IPS-NIHi7 (cell line): ENCODE measurements around the gene CLIP1.
"Not testable (repeated sequence)": the region's sequence is repeated elsewhere in the genome, so short reads cannot be mapped to it uniquely, and the experiment has no call there.

ENCODE experiments used
- DNase-seq: peaks from one replicate; pipeline ENCODE4 v3.0.0; 2012; ENCODE audit warnings: mixed read lengths; ENCODE audit errors: extremely low spot score

Gene CLIP1

DNA sequence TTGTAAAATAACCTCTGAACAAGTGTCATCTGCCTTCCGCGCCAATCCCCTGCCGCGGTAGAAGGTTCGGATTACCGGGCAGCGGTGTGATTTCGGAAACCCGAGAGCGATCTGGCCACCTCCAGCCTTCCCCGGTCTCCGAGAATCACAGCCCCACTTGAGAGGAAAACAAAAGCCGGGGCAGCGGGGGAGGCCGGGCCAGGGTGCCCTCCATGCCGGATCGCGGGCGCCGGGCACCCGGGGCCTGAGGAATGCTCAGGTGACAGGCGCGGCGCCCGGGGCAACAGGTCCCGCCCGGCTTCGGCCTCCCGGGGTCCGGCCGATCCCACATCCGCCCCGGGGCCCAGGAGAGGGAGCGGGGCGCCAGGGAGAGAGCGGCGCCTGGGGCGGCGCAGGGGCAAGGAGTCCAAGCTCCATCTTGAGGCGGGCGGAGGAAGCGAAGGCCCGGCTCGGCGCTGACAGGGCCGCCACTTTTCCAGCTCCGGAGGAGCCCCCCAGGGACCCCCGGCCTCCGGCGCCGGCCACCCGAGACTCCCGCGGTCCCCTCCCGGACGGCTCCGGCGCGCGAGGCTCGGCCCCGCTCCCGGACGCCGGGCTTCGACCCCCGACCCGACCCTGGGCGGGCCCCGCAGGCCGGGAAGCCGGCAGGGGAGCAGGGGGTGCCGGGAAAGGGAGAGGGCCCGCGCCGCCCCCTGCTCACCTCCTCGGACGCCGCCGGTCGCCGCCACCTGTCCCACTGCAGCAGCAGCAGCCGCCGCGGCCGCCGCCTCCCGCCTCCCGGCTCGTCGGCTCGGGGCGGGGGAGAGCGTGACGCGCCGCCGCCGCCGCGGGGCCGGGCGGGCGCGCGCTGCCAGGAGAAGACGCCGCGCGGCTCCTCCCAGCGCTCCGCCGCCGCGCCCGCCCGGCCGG lies at the start of gene CLIP1:
TSS of gene CLIP1 (minus strand) at position 849 of the 909 bp plus-strand sequence. CDS start 42,217 bp downstream, outside the sequence.
- DNase-seq, result peak; percentile 75

DNA sequence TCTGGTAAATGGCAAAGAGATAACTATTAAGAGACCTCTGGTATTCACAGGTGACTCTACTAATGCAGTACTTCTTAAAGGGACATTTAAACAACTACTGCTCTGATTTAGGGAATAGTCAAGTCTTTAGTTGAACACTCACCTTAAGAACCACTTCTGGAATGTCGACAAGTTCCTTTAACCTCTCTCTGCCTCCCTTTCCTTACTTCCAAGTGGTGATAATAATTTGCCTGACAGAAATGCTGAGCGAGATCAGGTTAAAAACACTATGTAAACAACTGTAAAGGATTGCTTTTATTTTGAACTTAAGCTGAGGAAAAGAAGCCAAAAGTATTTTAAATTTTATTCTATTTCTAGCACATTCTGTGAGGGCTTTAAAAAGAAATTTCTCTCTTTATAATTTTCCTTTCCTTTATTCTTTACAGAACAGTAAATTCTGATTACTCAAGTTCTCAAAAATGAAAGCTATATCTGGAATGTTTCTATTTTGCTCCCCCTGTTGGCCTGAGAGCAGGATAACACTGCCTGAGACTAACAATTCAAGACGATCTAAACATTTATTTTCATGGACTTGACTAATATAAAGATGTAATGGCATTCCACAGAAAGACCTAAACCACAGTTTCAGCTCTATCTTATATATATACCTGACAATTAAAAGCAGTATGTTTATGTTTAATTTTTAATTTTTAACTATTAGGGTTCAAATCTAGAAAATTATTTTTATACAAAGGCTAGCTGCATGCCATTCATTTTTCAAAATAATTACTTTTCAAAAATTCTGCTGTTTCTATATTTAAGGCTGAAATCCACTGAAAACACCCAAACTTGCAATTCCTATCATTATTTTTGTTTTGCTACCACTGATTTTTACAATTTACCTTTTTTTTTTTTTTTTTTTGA lies 49.1 kb upstream of the CLIP1 start:
- DNase-seq, result peak; percentile 34

DNA sequence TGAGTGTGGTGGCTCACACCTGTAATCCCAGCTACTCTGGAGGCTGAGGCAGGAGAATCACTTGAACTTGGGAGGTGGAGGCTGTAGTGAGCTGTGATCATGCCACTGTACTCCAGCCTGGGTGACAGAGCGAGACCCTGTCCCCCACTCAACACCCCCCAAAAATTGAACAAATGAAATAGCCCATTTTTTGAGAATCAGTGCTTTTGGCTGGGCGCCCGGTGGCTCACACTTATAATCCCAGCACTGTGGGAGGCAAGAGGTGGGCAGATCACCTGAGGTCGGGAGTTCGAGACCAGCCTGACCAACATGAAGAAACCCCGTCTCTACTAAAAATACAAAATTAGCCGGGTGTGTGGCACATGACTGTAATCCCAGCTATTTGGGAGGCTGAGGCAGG lies 48.1 kb upstream of the CLIP1 start:
- not testable (repeated sequence) for DNase-seq

DNA sequence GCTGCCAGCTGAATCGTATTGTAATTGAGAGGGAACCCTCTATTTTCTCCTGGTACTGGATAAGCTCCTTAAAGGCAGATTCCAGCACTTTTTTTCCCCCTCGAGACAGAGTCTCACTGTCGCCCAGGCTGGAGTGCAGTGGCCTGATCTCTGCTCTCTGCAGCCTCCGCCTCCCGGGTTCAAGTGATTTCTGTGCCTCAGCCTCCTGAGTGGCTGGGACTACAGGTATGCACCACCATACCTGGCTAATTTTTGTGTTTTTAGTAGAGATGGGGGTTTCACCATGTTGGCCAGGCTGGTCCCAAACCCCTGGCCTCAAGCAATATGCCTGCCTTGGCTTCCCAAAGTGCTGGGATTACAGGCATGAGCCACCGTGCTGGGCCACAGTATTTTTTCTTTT lies 47.4 kb upstream of the CLIP1 start:
- DNase-seq, result not testable (repeated sequence)

DNA sequence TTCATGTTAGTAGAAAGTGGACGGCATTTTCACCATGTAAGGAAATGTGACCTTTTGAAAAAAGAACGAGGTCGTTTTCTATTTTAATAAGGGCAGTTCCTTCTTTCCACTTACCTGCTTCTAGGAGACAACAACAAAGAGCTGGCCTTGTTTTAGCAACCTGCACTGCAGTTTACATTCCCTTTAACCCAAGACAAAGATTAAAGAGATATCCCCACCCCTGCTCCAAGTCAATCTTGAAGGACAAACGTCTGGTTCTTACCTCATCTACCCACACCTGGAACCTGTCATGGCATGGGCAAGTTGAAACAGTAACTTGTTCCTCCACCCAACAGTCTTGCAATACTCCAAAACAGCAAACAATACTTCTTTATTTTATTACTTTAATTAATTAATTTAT lies 45.5 kb upstream of the CLIP1 start:
- no peak for DNase-seq

DNA sequence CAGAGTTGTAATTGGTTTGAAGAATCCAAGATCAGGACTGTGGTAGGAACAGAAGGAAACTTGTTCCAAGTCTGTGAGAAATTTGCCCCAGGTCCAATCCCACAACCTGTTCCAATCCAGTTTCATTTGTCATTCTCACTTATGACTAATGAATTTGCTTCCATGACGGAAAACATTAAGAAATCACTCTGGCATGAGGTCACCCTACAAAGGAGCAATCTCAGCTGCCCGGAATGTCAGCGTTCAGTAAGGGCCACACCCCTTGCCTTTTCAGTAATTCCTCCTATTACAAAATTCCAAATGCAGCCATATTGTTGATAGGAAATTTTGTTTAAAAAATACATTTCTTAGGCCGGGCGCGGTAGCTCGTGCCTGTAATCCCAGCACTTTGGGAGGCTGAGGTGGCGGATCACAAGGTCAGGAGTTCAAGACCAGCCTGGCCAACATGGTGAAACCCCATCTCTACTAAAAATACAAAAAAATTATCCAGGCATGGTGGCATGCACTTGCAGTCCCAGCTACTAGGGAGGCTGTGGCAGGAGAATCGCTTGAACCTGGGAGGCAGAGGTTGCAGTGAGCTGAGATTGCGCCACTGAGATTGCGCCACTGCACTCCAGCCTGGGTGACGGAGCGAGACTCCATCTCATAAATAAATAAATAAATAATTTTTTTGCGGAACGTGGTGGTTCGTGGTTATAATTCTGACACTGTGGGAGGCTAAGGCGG lies 42.0 kb upstream of the CLIP1 start:
- DNase-seq, result not testable (repeated sequence)

DNA sequence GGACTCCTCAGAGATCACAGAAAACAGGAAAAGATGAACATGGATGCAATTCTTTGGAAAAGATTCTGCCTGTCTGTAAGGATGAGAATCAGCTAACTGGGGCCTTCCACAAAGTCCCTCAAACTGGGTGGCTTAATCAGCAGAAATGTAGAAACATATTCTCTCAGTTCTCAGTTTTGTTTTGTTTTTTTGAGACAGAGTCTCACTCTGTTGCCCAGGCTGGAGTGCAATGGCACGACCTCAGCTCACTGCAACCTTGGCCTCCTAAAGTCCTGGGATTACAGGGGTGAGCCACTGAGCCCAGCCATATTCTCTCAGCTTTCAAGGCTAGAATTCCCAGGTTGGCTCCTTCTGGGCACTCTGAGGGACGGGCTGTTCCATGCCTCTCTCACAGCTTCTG lies 38.2 kb upstream of the CLIP1 start:
- DNase-seq, result no peak

DNA sequence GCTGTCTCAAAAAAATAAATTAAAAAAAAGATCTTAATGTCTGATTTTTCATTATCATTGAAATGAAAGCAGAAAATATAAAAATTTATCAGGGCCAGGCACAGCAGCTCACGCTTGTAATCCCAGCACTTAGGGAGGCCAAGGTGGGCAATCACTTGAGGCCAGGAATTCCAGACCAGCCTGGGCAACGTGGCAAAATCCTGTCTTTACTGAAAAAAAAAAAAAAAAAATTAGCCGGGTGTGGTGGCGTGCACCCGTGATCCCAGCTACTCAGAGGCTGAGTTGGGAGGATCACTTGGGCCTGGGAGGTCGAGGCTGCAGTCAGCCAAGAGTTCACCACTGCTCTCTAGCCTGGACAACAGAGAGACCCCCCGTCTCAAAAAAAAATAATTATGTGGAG lies 37.6 kb upstream of the CLIP1 start:
- no peak for DNase-seq

DNA sequence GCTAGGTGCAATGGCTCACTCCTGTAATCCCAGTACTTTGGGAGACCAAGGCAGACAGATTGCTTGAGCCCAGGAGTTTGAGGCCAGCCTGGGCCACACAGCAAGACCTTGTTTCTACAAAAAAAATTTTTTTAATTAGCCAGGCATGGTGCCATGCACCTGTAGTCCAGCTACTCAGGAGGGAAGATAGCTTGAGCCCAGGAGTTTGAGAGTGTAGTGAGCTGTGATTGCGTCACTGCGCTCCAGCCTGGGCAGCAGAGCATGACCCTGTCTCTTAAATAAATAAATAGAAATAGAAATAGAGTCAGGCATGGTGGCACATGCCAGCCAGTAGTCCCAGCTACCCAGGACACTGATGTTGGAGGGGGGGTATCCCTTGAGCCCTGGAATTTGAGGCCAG lies 36.7 kb upstream of the CLIP1 start:
- no peak for DNase-seq

DNA sequence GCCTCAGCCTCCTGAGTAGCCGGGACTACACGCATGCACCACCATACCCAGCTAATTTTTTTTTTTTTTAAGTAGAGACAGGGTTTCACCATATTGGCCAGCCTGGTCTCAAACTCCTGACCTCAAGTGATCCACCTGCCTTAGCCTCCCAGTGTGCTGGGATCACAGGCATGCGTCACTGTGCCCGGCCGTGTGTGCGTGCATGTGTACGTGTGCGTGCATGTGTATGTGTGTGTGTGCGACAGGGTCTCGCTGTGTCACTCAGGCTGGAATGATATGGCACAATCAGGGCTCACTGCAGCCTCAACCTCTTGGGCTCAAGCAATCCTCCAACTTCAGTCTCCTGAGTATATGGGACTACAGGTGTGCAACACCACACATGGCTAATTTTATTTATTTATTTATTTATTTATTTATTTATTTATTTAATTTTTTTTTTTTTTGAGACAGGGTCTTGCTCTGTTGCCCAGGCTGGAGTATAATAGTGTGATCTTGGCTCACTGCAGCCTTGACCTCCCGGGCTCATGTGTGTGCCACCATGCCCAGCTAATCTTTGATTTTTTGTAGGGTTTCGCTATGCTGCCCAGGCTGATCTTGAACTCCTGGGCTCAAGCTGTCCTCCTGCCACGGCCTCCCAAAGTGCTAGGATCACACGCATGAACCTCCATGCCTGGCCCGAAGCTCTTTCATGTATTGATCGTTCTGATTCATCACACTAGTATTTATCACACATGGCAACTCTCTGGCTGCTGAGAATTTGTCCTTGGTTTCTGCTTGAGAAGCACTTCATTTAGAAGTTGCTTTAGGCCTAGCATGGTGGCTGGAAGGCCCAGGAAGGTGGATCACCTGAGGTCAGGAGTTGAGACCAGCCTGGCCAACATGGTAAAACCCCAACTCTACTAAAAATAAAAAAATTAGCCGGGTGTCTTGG lies 35.9 kb upstream of the CLIP1 start:
- DNase-seq, result no peak

DNA sequence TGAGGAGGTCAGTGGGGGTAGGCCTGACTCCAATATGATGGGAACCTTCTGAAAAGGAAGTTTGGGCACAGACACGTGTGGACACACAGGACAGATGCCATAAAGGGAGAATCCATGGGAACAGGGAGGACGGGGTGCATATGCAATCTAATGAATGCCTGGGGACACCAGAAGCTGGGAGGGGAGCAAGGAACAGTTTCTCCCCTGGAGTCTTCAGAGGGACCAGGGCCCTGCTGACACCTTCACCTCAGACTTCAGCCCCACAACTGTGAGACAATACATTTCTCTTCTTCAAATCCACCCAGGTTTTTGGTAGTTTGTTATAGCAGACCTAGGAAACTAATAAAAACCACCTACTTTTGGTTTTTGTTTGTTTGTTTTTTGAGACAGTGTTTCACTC lies 35.2 kb upstream of the CLIP1 start:
- DNase-seq, result no peak

DNA sequence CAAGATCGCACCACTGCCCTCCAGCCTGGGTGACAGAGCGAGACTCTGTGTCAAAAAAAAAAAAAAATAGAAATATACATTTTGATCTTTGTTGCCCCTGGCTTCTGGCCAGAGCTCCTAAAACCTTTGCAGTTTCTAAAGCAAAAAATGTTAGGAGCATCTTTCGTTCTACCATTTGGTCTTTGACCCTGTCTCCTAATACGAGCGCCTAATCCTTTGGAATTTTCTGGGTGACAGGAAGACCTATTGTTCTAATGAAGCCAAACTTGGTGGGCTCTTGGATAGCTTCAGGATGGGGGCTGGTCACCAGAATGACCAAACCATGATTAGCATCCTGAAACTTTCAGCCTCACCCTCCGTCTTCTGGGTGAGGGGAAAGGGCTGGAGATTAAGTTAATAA lies 32.3 kb upstream of the CLIP1 start:
- DNase-seq, result no peak

DNA sequence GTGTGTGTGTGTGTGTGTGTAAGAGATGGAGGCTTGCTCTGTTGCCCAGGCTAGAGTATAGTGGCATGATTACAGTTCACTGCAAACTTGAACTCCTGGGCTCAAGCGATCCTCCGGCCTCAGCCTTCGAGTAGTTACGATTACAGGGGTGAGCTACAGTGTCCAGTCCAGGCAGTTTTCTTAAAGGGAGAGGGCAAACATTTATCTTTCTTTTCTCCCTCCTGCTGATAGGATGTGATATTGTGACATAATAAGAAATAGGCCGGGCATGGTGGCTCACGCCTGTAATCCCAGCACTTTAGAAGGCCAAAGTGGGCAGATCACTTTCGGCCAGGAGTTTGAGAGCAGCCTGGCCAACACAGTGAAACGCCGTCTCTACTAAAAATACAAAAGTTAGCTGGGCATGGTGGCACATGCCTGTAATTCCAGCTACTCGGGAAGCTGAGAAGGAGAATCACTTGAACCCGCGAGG lies 31.8 kb upstream of the CLIP1 start:
- no peak for DNase-seq

DNA sequence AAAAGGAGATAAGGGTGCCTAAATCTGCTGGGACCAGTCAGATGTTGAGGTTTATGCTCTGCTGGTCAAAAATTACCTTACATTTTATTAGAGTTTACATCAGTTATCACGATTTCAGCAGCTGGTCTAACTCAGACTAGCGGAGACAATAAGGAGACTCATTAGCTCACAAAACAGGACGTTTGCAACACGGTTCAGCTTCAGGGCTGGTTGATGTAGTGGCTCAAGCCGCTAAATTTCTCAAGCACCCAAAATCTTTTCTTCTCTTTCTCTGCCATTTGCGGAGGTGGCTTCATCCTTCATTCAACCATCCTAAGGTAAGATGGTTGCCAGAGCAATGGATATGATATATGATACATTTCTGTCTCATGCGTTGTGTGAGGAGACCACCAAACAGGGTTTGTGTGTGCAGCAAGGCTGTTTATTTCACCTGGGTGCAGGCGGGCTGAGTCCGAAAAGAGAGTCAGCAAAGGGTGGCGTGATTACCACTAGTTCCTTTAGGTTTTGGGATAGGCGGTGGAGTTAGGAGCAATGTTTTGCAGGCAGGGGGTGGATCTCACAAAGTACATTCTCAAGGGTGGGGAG lies 30.3 kb upstream of the CLIP1 start:
- DNase-seq, result no peak

DNA sequence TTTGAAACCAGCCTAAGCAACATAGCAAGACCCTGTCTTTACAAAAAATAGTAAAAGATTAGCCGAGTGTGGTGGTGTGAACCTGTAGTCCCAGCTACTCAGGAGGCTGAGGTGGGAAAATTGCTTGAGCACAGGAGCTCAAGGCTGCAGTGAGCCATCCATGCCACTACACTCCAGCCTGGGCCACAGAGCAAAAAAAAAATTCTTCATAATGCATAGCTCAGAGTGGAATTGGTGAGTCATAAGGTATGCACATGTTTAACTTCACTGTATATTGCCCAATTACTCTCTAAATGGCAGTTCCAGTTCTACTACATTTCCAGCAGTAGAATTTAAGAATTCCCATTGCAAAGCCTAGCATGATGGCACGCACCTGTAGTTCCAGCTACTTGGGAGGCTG lies 26.8 kb upstream of the CLIP1 start:
- DNase-seq, result no peak

DNA sequence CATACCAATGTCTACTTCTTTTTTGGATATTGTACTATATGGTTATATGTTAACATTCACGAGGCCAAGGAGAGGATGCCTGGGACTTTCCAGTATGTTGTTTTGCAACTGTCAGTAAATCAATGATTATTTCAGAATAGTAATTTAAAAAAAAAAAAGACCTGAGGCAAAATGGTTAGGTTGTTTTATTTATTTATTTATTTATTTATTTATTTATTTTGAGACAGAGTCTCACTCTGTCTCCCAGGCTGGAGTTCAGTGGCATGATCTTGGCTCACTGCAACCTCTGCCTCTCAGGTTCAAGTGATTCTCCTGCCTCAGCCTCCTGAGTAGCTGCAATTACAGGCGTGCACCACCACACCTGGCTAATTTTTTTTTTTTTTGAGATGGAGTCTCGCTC lies 25.4 kb upstream of the CLIP1 start:
- DNase-seq, result not testable (repeated sequence)

DNA sequence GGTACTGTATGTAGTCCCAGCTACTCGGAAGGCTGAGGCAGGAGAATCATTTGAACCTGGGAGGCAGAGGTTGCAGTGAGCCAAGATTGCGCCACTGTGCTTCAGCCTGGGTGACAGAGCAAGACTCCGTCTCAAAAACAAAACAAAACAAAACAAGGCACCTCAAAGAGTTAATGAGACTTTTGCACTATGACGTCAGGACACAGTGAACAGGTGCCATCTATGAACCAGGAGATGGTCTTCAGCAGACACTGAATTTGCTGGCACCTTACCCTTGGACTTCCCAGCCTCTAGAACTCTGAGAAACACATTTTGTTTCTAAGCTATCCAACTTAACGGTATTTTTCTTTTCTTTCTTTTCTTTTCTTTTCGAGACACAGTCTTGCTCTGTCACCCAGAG lies 23.9 kb upstream of the CLIP1 start:
- DNase-seq, result not testable (repeated sequence)

DNA sequence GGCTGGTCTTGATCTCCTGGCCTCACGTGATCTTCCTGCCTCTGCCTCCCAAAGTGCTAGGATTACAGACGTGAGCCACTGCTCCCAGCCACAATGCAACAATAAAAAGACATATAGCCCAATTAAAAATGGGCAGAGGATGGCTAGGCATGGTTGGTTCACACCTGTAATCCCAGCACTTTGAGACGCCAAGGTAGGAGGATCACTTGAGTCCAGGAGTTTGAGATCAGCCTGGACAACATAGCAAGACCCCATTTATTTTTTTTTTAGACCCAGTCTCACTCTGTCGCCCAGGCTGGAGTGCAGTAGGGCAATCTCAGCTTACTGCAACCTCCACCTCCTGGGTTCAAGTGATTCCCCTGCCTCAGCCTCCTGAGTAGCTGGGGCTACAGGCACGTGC lies 21.6 kb upstream of the CLIP1 start:
- not testable (repeated sequence) for DNase-seq

DNA sequence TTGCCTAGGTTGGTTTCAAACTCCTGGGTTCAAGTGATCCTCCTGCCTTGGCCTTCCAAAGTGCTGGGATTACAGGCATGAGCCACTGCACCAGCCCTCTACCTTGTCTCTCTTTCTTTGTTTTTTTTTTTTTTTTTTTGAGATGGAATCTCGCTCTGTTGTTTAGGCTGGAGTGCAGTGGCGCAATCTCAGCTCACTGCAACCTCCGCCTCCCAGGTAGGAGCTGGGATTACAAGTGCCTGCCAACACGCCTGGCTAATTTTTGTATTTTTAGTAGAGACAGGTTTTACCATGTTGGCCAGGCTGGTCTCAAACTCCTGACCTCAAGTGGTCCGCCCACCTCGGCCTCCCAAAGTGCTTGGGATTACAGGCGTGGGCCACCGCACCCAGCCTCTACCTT lies 16.4 kb upstream of the CLIP1 start:
- DNase-seq, result not testable (repeated sequence)

DNA sequence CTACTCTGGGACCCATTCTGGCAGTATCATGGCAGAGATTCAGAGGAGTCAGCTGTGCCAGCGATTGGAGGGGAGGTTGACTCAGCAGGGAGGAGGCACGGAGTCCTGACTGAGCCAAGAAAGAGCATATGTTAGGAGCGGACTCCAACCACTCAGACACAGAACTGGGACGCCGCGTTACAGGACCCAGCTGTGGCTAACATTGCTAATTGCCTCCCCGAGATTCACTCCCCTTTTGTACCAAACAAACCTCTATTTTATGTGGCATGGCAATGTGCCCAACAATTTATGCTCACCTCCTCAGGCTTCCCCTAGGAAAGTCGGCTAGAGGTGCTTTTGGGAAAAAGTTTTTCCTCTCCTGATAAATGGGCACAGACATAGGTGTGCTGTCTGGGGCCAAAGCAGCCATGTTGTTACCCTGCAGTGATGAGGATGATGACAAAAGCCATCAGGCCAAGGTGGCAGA lies 15.2 kb upstream of the CLIP1 start:
- DNase-seq, result no peak
